Measurements from ENCODE around the gene CD7. TPM values are rescaled to one million over a fixed set of nuclear protein-coding genes. Genes with fewer than 3 reads are reported as not detected.
A peak's percentile ranks its signal among the peaks of the same experiment; 100 is the strongest.

Gene CD7
- total RNA-seq, 4 donors from 2014 or later, result 11.6 to 15.4 (median 15.2) TPM; not detected in 1

DNA sequence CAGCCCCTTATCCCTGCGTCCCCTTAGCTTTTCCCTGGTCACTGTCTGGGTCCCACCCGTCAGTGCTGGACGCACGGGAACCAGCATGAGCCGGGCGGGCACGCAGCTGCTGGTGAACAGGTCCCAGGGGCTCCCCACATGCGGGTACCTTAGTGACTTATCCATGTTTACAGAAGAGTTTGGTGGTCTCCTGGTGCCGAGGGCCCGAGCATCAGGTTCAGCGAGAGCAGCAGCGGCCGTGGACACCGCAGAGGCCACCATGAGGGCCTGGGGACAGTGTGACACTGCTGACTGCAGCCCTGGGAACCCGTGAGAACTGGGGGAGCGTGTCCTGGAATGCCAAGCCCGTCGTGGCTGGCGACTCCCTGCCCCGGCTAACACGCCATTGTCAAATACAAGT lies 6.5 kb downstream of the CD7 start:
- no peaks in the 10 kb centered on the region for H3K27me3 ChIP-seq
- peaks cover 0 to 23% (median 9%) of the 10 kb centered on the region in 4 donors for H3K4me1 ChIP-seq
- H3K9me3 ChIP-seq, result no peaks in the 10 kb centered on the region
- H3K4me3 ChIP-seq, result no peak overlapping the region
- no peak for DNase-seq
- TF ChIP-seq, protein P1, sequence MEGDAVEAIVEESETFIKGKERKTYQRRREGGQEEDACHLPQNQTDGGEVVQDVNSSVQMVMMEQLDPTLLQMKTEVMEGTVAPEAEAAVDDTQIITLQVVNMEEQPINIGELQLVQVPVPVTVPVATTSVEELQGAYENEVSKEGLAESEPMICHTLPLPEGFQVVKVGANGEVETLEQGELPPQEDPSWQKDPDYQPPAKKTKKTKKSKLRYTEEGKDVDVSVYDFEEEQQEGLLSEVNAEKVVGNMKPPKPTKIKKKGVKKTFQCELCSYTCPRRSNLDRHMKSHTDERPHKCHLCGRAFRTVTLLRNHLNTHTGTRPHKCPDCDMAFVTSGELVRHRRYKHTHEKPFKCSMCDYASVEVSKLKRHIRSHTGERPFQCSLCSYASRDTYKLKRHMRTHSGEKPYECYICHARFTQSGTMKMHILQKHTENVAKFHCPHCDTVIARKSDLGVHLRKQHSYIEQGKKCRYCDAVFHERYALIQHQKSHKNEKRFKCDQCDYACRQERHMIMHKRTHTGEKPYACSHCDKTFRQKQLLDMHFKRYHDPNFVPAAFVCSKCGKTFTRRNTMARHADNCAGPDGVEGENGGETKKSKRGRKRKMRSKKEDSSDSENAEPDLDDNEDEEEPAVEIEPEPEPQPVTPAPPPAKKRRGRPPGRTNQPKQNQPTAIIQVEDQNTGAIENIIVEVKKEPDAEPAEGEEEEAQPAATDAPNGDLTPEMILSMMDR (IDR thresholded peaks at IDR 0.05), result no peak
- no peak for TF ChIP-seq POLR2A (IDR thresholded peaks at IDR 0.05)
- peak overlapping the region in 1 of 4 donors; percentile 66 for H3K27ac ChIP-seq
- no peaks in the 10 kb centered on the region for H3K36me3 ChIP-seq

DNA sequence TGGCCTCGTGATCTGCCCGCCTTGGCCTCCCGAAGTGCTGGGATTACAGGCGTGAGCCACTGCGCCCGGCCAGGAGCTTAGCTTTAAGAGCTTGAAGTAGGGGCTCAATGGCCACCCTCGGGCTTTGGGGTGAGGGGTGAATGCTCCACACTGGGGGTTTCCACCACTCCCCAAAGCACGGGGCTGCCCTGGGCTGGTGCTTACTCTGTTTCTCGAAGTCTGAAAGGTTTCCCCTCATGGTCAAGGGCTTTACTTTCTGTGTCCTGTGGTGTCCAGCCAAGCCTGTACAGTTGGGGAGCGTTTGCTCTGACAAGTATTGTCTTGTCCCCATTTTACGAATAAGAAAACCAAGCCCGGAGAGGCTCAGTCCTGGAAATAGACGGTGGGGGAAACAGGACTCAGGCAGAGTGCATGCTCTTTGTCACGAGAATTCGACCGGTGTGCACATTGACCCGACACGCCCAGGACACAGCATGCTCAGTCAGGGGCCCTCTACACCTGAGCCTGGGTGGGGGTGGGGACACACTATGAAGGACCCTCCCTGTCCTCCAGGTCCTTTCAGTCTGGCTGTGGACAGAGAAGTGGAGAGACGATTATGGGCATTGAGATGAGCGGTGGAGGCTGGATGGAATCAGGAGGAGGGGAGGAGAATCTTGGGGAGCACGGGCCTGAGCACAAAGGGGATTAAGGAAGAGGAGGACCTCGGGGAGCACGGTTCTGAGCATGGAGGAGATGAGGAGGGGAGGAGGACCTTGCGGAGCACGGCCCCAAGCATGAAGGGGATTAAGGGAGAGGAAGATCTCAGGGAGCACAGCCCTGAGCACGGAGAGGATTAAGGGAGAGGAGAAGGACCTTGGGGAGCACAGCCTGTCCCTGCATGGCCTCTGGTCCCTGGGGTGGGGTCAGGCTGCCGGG lies 7.5 kb downstream of the CD7 start:
- H3K4me3 ChIP-seq, result no peak overlapping the region
- no peaks in the 10 kb centered on the region for H3K27me3 ChIP-seq
- H3K36me3 ChIP-seq, result no peaks in the 10 kb centered on the region
- DNase-seq, result peak in 2 of 3 donors; percentile 84 to 85
- H3K9me3 ChIP-seq, result no peaks in the 10 kb centered on the region
- peak overlapping the region in 3 of 4 donors; percentile 18 to 66 (median 53) for H3K27ac ChIP-seq
- peak in 1 of 2 donors; percentile 39 for TF ChIP-seq POLR2A (IDR thresholded peaks at IDR 0.05)
- TF ChIP-seq, protein P1 (IDR thresholded peaks at IDR 0.05), result no peak
- H3K4me1 ChIP-seq, result peaks cover 0 to 15% (median 5%) of the 10 kb centered on the region in 4 donors

DNA sequence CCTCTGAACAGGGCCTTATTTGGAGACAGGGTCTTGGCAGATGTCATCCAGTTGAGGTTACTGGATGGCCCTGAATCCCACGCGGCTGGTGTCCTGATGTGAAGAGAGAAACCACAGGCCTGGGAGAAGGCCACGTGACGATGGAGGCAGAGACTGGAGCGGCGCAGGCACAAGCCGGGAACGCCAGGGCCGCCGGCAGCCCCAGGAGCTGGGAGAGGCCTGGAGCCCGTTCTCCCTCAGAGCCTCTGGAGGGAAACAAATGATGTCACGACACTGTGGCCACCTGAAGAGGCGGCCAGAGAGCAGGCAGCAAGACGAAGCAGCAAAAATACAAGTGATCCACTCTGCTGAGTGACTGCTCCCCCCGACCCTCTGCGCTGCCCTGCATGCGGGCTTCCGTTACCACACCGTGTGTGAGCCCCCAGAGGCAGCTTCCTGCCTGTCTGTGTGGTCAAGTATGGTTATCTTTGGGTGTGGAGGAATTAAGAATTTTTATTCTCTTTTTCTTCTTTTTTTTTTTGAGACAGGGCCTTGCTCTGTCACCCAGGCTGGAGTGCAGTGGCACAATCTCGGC lies 11.6 kb downstream of the CD7 start:
- Histone ChIP-seq H3K27me3 (no peaks in the 10 kb centered on the region), H3K4me3 (no peak overlapping the region), H3K27ac (peak overlapping the region in 2 of 4 donors; percentile 1 to 14), H3K9me3 (no peaks in the 10 kb centered on the region), H3K36me3 (no peaks in the 10 kb centered on the region), H3K4me1 (peaks cover 0 to 34% (median 25%) of the 10 kb centered on the region in 4 donors)
- DNase-seq, result no peak
- TF ChIP-seq, protein P1 (IDR thresholded peaks at IDR 0.05), result no peak

DNA sequence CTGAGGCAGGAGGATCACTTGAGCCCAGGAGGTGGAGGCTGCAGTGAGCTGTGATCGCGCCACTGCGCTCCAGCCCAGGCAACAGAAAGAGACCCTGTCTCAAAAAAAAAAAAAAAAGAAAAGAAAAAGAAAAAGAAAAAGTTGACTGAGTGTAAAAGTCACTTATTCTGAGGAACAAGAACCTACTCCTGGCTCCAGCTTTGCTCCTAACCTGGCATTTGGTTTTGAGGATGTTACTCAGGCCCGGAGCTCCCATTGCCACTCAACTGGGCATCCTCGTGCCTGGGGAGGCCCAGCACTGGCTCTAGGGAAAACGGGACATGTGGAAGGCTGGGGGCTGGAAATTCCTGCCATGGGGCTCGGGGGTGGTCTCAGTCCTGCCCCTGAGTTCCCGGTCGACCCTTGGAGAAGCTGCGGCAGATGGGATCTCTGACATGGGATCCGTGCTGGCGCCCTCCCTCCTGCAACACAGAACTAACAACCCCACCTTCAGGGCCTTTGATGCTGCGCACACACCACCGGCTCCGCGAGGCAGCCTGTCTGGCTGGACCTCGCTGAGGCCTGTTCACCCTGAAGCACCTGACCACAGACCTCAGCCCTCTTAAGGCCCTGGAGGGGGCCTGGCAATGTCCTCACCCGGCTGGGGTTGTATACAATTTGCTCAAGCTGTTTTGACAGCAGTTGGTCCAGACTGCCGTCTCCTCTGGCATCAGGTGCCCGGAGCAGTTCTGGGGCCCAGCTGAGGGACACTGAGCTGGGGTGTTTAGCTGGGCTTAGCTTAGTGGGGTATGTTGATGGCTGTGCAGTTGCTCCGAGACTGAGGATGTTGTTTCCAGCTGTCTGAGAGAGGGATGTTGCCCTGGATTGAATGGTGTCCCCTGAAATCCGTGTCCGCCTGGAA lies 12.3 kb downstream of the CD7 start:
- Histone ChIP-seq H3K27ac (peak overlapping the region in 2 of 4 donors; percentile 1 to 14), H3K27me3 (no peaks in the 10 kb centered on the region), H3K4me1 (peaks cover 0 to 32% (median 27%) of the 10 kb centered on the region in 4 donors), H3K9me3 (no peaks in the 10 kb centered on the region), H3K36me3 (no peaks in the 10 kb centered on the region), H3K4me3 (no peak overlapping the region)
- TF ChIP-seq, protein P1 (IDR thresholded peaks at IDR 0.05), result no peak
- no peak for TF ChIP-seq POLR2A (IDR thresholded peaks at IDR 0.05)
- DNase-seq, result no peak
